HepG2 (cell line): Measurements from ENCODE around the gene OTOP2. TPM values are rescaled to one million over a fixed set of nuclear protein-coding genes. Genes with fewer than 3 reads are reported as not detected.

Experiments used
- ADNP ChIP-seq: sonication (generic); formaldehyde crosslinking; IDR thresholded peaks from 2 replicates; pipeline ENCODE4 v1.4.0; 2020; ENCODE audit warnings: missing genetic modification reagents
- ATAD3A ChIP-seq: sonication (generic); formaldehyde crosslinking; IDR thresholded peaks from 2 replicates; pipeline ENCODE4 v1.4.0; 2020; ENCODE audit warnings: missing genetic modification reagents
- CHD4 ChIP-seq: fragments of 200-600 bp; sonication (generic); IDR thresholded peaks from 2 replicates; pipeline ENCODE4 v1.7.0; 2017; ENCODE audit warnings: mild to moderate bottlenecking, low read length, borderline replicate concordance
- ELK4 ChIP-seq: sonication (generic); formaldehyde crosslinking; IDR thresholded peaks from 2 replicates; pipeline ENCODE4 v1.9.0; 2021; ENCODE audit warnings: missing genetic modification reagents, borderline replicate concordance
- FUBP1 ChIP-seq: sonication (generic); formaldehyde crosslinking; IDR thresholded peaks from 2 replicates; pipeline ENCODE4 v1.5.1; 2020; ENCODE audit warnings: missing genetic modification reagents, mild to moderate bottlenecking, borderline replicate concordance
- MAFK ChIP-seq, 2 experiments: IDR thresholded peaks in 1 of 2; conservative IDR thresholded peaks in 1 of 2; 2 replicates each; pipeline ENCODE4 v1.6.1; 2011; ENCODE audit warnings: improper control_type of control experiment in 2 of 2, low read length in 2 of 2
- MAZ ChIP-seq, 2 experiments: sonication (generic) in 1 of 2; formaldehyde crosslinking in 1 of 2; IDR thresholded peaks; 2 replicates each; pipeline versions ENCODE4 v1.5.0 to v1.6.1; 2012 to 2020; ENCODE audit warnings: low read depth in 2 of 2, mild to moderate bottlenecking in 2 of 2, borderline replicate concordance in 1 of 2, improper control_type of control experiment in 1 of 2, low read length in 1 of 2, missing genetic modification reagents in 1 of 2, moderate library complexity in 1 of 2
- PAXIP1 ChIP-seq: sonication (generic); formaldehyde crosslinking; conservative IDR thresholded peaks from 2 replicates; pipeline ENCODE4 v1.4.0; 2020; ENCODE audit warnings: mild to moderate bottlenecking, missing genetic modification reagents, moderate library complexity
- RFX3 ChIP-seq: IDR thresholded peaks from 2 replicates; pipeline ENCODE4 v1.6.1; 2016; ENCODE audit warnings: missing biosample characterization, missing genetic modification reagents
- ZBTB10 ChIP-seq: sonication (generic); formaldehyde crosslinking; IDR thresholded peaks from 2 replicates; pipeline ENCODE4 v1.4.0; 2020; ENCODE audit warnings: missing genetic modification reagents, borderline replicate concordance
- ZNF101 ChIP-seq: sonication (generic); formaldehyde crosslinking; IDR thresholded peaks from 2 replicates; pipeline ENCODE4 v1.4.0; 2020; ENCODE audit warnings: mild to moderate bottlenecking, low read depth, missing genetic modification reagents, borderline replicate concordance
- ZNF512B ChIP-seq: sonication (generic); formaldehyde crosslinking; IDR thresholded peaks from 2 replicates; pipeline ENCODE4 v1.5.1; 2020; ENCODE audit warnings: missing genetic modification reagents, mild to moderate bottlenecking, borderline replicate concordance
- polyA plus RNA-seq, 8 experiments: library from polyadenylated mRNA; depleted of rRNA in 3 of 8; stranded (reverse) in 7 of 8; unstranded in 1 of 8; fragments of >200 nt; fragmentation: Illumina TruSeq in 4 of 8; extraction: Trizol in 4 of 8; gene quantifications; 2 replicates each; pipeline versions ENCODE4 v1.2.1 to v1.2.3, GENCODE V29; 2011 to 2016; ENCODE audit warnings: low read depth in 4 of 8, missing spikeins in 1 of 8, mixed read lengths in 1 of 8; ENCODE audit not compliant: insufficient read depth in 1 of 8
- total RNA-seq, 5 experiments: library from RNA; depleted of rRNA; stranded (reverse); fragments of >200 nt; fragmentation: Illumina TruSeq; extraction: Trizol; gene quantifications; 2 replicates each; pipeline ENCODE4 v1.2.3, GENCODE V29; 2016; ENCODE audit warnings: low read depth in 1 of 5

OTOP2 gene
- total and polyA plus RNA-seq, 2 of the 13 experiments (the other 11 are each of a cell fraction or from before 2014, with no cell fraction given), result not detected

GRCh38 chr17:74919440-74920305, 4.4 kb upstream of the OTOP2 start (continued):
- TF ChIP-seq ZNF101 (CRISPR knock-in tag) (no peak), PAXIP1 (no peak), ELK4 (CRISPR knock-in tag) (no peak), ZBTB10 (CRISPR knock-in tag) (no peak), CHD4 (no peak), RFX3 (CRISPR knock-in tag) (no peak), ATAD3A (CRISPR knock-in tag) (no peak), ZNF512B (CRISPR knock-in tag) (no peak), MAFK (conservative IDR thresholded peaks at IDR 0.05 in 1 of 2, IDR thresholded peaks at IDR 0.05 in 1 of 2; ENCODE audit: low read length in 2 of 2) (no peak), ADNP (CRISPR knock-in tag) (no peak), FUBP1 (no peak), MAZ (IDR thresholded peaks at IDR 0.05; ENCODE audit: borderline replicate concordance, low read depth, low read length) (no peak), MAZ (CRISPR knock-in tag; IDR thresholded peaks at IDR 0.05; ENCODE audit: low read depth) (no peak)
